Mammary epithelial cell (primary cell): ENCODE results near the gene BTBD16.

ENCODE experiments used
- CTCF ChIP-seq, 2 donors: IDR thresholded peaks in 1 of 2; conservative IDR thresholded peaks in 1 of 2; 2 replicates each; pipeline ENCODE4 v1.5.1; 2011 to 2012; ENCODE audit warnings: inconsistent platforms in 2 of 2, low read length in 2 of 2, mild to moderate bottlenecking in 2 of 2, control low read depth in 1 of 2, low read depth in 1 of 2; ENCODE audit not compliant: insufficient read depth in 1 of 2; ENCODE audit errors: extremely low read depth in 1 of 2
- EZH2 ChIP-seq: IDR thresholded peaks from 2 replicates; pipeline ENCODE4 v1.6.1; 2012; ENCODE audit warnings: low read length, inconsistent platforms, borderline replicate concordance

- TF ChIP-seq CTCF (conservative IDR thresholded peaks at IDR 0.05 in 1 of 2, IDR thresholded peaks at IDR 0.05 in 1 of 2; ENCODE audit: extremely low read depth in 1 of 2, insufficient read depth in 1 of 2, low read depth in 1 of 2, low read length in 2 of 2): no peak
- no peak for TF ChIP-seq EZH2
Observed at GRCh38 chr10:122237331-122237990, 33.6 kb upstream of the BTBD16 start.
